Endodermal cell (in vitro differentiated cells): ENCODE results near the gene CDPF1. TPM values are rescaled to one million over a fixed set of nuclear protein-coding genes. Genes with fewer than 3 reads are reported as not detected.

Source experiments
- DNase-seq: peaks from one replicate; pipeline ENCODE4 v3.0.0-alpha.2; 2017
- H3K27ac ChIP-seq: 2 replicates; pipeline ENCODE4 v1.5.1; 2013; ENCODE audit warnings: mild to moderate bottlenecking, low read depth, low read length, moderate library complexity
- H3K27me3 ChIP-seq: 2 replicates; pipeline ENCODE4 v1.6.1; 2013; ENCODE audit warnings: mild to moderate bottlenecking, low read length, moderate library complexity; ENCODE audit not compliant: insufficient read depth, control insufficient read depth, poor library complexity, severe bottlenecking
- H3K36me3 ChIP-seq: 2 replicates; pipeline ENCODE4 v1.7.0; 2013; ENCODE audit warnings: mild to moderate bottlenecking, low read length, moderate library complexity; ENCODE audit not compliant: control insufficient read depth, insufficient read depth
- H3K4me1 ChIP-seq: one replicate; pipeline ENCODE4 v1.7.0; 2013; ENCODE audit warnings: low read length; ENCODE audit not compliant: control insufficient read depth, insufficient read depth
- H3K4me3 ChIP-seq: 2 replicates; pipeline ENCODE4 v1.5.1; 2013; ENCODE audit warnings: mild to moderate bottlenecking, low read length, moderate library complexity
- H3K9ac ChIP-seq: 2 replicates; pipeline ENCODE4 v1.6.1; 2013; ENCODE audit warnings: mild to moderate bottlenecking, low read length, moderate library complexity; ENCODE audit not compliant: poor library complexity, severe bottlenecking; ENCODE audit errors: extremely low read depth
- H3K9me3 ChIP-seq: 2 replicates; pipeline ENCODE4 v1.6.1; 2013; ENCODE audit warnings: mild to moderate bottlenecking, low read length, moderate library complexity; ENCODE audit not compliant: control insufficient read depth
- H3K27ac Mint-ChIP-seq: 2 replicates; pipeline ENCODE4 v1.8.0; 2020; ENCODE audit warnings: mixed read lengths
- H3K27me3 Mint-ChIP-seq: 2 replicates; pipeline ENCODE4 v1.8.0; 2021; ENCODE audit warnings: mild to moderate bottlenecking, mixed read lengths; ENCODE audit not compliant: insufficient read depth
- H3K36me3 Mint-ChIP-seq: 2 replicates; pipeline ENCODE4 v1.8.0; 2020; ENCODE audit warnings: low read depth, mixed read lengths
- H3K4me1 Mint-ChIP-seq: 2 replicates; pipeline ENCODE4 v1.8.0; 2020; ENCODE audit warnings: mixed read lengths
- H3K4me3 Mint-ChIP-seq: 2 replicates; pipeline ENCODE4 v1.8.0; 2020; ENCODE audit warnings: mild to moderate bottlenecking, moderate library complexity, mixed read lengths
- H3K9me3 Mint-ChIP-seq: 2 replicates; pipeline ENCODE4 v1.8.0; 2020; ENCODE audit warnings: mild to moderate bottlenecking, mixed read lengths
- WGBS, 2 experiments: methylation state at CpG; one replicate each; pipeline versions ENCODE4 v1.1.5 to v1.1.7; 2013; ENCODE audit warnings: missing lambda C conversion rate in 2 of 2, mixed read lengths in 1 of 2; ENCODE audit not compliant: insufficient coverage in 1 of 2, insufficient read length in 1 of 2; 5-methylcytosine and 5-hydroxymethylcytosine counted together
- total RNA-seq, 2 donors: library from RNA; stranded (reverse); fragmentation: NEBNext Ultra II Directional in 1 of 2; extraction: Animal tissue kit (Norgen Biotek cat#: 25700) in 1 of 2; gene quantifications; 2 replicates in 1 of 2; 3 replicates in 1 of 2; pipeline ENCODE4 v1.2.1, GENCODE V29; 2021
- TF ChIP-seq, protein P1 (sequence below): fragments of 200-600 bp; sonication (generic); conservative IDR thresholded peaks from 2 replicates; pipeline ENCODE4 v1.5.0; 2021; ENCODE audit warnings: antibody characterized with exemption, mild to moderate bottlenecking

CDPF1 gene
- total RNA-seq, 2 donors from 2014 or later = 11.3 to 15.1 TPM

DNA sequence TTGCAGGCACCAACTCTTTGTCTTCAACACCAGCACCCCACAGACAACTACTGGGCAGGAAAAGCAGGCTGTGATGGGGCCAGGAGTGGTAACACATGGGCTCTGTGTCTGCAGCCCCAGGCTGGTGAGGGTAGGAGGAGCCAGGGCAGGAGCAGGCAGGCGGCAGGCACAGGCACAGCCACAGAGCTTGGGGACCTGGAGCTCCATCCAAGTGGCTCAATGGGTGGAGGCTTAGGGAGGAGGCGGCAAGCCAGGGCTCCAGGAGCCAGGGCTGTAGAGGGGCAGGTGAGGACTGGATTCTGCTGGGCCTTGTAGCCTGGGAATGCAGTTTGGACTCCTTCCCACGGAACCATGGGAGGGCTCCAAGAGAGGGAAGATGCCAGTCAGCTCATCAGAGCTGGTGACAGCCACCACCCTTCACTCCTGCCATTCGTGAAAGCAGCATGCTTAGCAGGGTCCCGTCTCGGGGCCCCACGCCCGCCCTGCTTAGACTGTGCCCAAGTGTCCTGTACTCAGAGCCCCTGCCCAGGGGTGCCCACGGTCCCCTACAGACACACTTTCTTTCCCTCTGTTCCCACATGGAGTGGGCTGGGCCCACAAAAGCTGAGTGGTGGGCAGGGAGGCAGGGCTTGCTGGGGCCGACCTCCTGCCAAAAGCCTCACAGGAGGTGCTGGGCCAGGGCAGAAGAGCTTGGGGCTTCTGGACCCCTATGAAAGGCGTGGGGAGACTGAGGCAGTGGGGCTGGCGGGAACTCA, 30.1 kb upstream of the CDPF1 start:
- H3K4me1 ChIP-seq = no peaks in the 10 kb centered on the region
- Mint-ChIP-seq H3K27ac (no peak overlapping the region), H3K4me1 (no peaks in the 10 kb centered on the region), H3K9me3 (peaks cover 3% of the 10 kb centered on the region), H3K4me3 (no peak overlapping the region), H3K36me3 (peaks cover 62% of the 10 kb centered on the region), H3K27me3 (no peaks in the 10 kb centered on the region)
- TF ChIP-seq, protein P1, sequence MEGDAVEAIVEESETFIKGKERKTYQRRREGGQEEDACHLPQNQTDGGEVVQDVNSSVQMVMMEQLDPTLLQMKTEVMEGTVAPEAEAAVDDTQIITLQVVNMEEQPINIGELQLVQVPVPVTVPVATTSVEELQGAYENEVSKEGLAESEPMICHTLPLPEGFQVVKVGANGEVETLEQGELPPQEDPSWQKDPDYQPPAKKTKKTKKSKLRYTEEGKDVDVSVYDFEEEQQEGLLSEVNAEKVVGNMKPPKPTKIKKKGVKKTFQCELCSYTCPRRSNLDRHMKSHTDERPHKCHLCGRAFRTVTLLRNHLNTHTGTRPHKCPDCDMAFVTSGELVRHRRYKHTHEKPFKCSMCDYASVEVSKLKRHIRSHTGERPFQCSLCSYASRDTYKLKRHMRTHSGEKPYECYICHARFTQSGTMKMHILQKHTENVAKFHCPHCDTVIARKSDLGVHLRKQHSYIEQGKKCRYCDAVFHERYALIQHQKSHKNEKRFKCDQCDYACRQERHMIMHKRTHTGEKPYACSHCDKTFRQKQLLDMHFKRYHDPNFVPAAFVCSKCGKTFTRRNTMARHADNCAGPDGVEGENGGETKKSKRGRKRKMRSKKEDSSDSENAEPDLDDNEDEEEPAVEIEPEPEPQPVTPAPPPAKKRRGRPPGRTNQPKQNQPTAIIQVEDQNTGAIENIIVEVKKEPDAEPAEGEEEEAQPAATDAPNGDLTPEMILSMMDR = no peak
- peaks cover 9% of the 10 kb centered on the region for H3K9me3 ChIP-seq
- no peak overlapping the region for H3K27ac ChIP-seq
- no peak for DNase-seq
- no peaks in the 10 kb centered on the region for H3K27me3 ChIP-seq
- 91 to 96% methylated on average over 8 to 12 of the region's 12 CpGs for WGBS, 2 experiments
- H3K36me3 ChIP-seq = peaks cover 75% of the 10 kb centered on the region
- no peak overlapping the region for H3K4me3 ChIP-seq
- no peak overlapping the region for H3K9ac ChIP-seq

DNA sequence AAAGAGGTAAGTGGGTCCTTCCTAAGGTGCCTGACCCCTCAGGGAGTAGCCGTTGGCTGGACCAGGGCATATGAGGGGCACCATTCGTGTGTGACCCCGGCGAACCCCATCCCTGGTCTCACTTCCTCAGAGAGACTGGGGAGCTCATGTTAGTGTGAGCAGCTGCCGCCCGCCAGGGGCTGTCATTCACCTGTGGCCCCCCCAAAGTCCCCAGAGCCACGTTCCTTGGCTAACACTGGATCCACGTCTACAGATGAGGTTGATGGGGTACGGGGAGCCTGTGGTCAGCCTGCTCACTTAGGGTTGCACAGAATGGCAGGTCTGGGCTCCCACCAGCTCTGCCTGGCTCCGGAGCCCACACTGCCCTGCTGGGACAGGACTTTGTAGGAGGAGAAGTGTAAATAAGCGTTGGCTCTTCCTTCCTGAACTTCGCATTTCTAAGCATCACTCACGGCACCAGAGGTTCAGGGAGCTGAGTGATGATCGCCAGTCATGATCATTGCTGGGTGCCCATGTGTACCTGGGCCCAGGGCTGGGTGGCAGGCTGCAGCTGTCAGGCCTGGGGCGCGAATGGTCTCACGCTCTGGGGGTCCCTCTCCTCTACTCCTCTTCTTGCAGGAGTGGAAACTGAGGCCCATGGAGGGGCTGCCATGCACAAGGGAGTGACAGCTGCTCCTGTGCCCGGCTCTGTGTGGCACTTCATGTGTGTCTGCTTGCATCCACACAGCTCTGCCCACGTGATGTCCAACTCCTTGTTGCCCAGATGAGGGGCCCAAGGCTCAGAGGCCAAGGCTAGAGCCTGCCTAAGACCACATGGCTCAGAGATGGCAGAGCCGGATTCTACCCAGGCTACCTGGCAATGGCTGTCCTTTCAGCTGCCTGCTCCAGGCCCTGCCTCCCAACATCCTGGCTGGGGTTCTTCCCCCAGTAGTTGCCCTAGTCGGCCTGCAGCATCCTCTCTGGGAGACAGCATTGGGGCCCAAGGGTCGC, 28.9 kb upstream of the CDPF1 start:
- 91 to 93% methylated on average over 21 to 22 of the region's 22 CpGs for WGBS, 2 experiments
- H3K4me3 ChIP-seq = no peak overlapping the region
- Mint-ChIP-seq H3K4me3 (no peak overlapping the region), H3K27ac (no peak overlapping the region), H3K9me3 (peaks cover 6% of the 10 kb centered on the region), H3K27me3 (no peaks in the 10 kb centered on the region), H3K36me3 (peaks cover 61% of the 10 kb centered on the region), H3K4me1 (no peaks in the 10 kb centered on the region)
- no peaks in the 10 kb centered on the region for H3K4me1 ChIP-seq
- no peak overlapping the region for H3K27ac ChIP-seq
- DNase-seq = no peak
- peaks cover 13% of the 10 kb centered on the region for H3K9me3 ChIP-seq
- H3K9ac ChIP-seq = no peak overlapping the region
- TF ChIP-seq, protein P1 = no peak
- peaks cover 72% of the 10 kb centered on the region for H3K36me3 ChIP-seq
- H3K27me3 ChIP-seq = no peaks in the 10 kb centered on the region

DNA sequence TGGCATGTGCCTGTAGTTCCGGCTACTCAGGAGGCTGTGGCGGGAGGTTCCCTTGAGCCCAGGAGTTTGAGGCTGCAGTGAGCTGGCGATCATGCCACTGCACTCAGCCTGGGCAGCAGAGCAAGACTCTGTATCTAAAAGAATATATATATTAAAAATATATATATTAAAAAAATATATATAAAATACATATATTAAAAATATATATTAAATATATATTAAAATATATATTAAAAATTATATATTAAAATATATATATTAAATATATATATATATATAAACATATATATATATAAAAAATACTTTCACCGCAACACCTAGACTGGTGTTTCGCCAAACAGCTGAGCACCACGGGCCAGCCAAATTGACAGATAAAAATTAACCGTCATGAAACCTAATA, 26.5 kb upstream of the CDPF1 start:
- H3K36me3 Mint-ChIP-seq = peaks cover 58% of the 10 kb centered on the region
- Histone ChIP-seq H3K9me3 (peaks cover 13% of the 10 kb centered on the region), H3K4me1 (no peaks in the 10 kb centered on the region), H3K9ac (no peak overlapping the region), H3K27me3 (no peaks in the 10 kb centered on the region), H3K36me3 (peaks cover 61% of the 10 kb centered on the region), H3K4me3 (no peak overlapping the region), H3K27ac (no peak overlapping the region)
- H3K27ac Mint-ChIP-seq = no peak overlapping the region
- no peaks in the 10 kb centered on the region for H3K4me1 Mint-ChIP-seq
- H3K4me3 Mint-ChIP-seq = no peak overlapping the region
- DNase-seq = no peak
- no peaks in the 10 kb centered on the region for H3K27me3 Mint-ChIP-seq
- peaks cover 6% of the 10 kb centered on the region for H3K9me3 Mint-ChIP-seq
- WGBS, 2 experiments = 86 to 94% methylated on average over 4 to 6 of the region's 7 CpGs
- TF ChIP-seq, protein P1 = no peak
